NCI-H226 (cell line): Measurements from ENCODE around the gene ASB14.

ENCODE experiments used
- DNase-seq: peaks from one replicate; pipeline ENCODE4 v3.0.0-alpha.2; 2015

The ASB14 gene

GRCh38 chr3:57257678-57258077 lies 34.8 kb downstream of the ASB14 start:
- DNase-seq, result no peak

- no peak for DNase-seq
These were observed 35.6 kb downstream of the ASB14 start for GRCh38 chr3:57256844-57257243.

DNA sequence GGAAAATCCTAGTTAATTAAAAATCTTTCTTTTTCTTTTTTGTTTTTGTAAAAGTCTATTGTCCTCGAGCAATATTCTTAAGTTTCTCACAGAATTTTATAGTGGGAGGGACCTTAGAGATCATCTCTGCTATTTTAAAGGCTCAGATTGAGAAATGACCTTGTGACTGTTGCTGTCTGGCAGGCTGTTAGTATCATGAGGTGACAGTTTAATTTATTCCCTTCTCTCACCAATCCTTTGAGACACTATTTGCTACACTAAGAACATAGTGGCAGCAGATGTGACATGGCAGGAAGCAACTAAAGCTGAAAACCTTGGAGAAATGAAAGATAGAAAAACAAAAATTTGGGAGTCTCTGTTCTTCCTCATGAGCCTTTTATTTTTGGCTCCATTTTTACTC lies 40.1 kb downstream of the ASB14 start:
- DNase-seq, result no peak

DNA sequence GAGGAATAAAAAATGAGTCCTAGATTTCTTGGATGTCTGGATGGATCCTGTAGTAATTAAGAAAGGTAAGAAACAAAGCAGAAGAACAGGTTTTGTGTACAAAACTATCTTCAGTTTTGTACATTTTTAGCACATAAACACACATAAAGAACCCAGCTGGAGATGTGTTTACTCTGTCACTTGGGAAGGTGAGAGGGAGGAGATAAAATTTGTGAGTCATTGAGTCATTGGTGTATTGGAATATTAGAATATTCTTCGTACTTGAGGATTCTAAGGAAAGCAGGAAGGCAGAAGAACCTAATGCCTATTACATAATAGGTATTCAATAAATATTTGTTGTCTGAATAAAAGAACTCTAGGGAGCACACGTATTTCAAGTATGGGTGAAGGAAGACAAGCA lies 47.5 kb downstream of the ASB14 start:
- no peak for DNase-seq

- DNase-seq, result no peak
These were observed 57.6 kb downstream of the ASB14 start for GRCh38 chr3:57234613-57235575.

- DNase-seq, result no peak
These were observed 58.7 kb downstream of the ASB14 start for GRCh38 chr3:57233799-57234198.

- no peak for DNase-seq
These were observed 62.5 kb downstream of the ASB14 start for GRCh38 chr3:57230006-57230405.

DNA sequence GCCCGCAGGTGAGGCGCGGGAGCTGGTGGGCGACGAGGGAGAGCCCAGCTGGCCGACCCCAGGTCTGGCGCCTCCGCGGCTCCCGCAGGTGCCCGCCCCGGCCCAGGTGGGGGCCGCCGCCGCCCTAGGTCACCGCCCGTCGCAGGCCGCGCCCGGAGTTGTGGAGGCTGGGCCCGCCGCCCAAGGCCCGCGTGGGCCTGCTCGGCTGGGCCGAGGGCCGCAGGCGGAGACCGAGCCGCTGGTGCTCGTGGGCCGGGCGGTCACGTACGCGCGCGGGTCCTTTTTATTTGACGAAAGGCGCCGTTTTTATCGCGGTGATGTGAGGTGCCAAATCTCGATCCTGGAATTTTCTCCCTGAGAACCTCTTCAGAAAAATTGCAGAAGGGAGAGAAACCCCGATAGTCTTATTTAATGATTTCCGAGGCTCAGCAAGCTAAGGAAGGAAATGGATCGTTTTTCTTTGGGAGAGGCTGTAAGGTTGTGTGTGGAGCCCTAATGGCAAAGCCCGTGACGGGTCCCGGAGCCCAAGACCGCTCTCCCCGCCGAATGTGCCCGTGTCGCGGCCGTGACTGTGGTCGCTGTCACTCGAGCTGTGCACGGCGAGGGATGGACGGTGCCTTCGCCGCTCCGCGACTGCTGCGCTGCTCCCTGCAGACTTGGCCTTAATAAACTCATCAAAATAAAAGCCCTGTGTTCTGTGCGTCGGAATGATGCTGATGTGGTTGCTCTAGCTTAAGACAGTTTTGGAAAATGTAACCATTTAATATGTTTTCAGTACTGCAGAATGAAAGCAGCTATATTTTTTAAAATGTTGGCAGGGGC lies 64.3 kb downstream of the ASB14 start:
- no peak for DNase-seq

DNA sequence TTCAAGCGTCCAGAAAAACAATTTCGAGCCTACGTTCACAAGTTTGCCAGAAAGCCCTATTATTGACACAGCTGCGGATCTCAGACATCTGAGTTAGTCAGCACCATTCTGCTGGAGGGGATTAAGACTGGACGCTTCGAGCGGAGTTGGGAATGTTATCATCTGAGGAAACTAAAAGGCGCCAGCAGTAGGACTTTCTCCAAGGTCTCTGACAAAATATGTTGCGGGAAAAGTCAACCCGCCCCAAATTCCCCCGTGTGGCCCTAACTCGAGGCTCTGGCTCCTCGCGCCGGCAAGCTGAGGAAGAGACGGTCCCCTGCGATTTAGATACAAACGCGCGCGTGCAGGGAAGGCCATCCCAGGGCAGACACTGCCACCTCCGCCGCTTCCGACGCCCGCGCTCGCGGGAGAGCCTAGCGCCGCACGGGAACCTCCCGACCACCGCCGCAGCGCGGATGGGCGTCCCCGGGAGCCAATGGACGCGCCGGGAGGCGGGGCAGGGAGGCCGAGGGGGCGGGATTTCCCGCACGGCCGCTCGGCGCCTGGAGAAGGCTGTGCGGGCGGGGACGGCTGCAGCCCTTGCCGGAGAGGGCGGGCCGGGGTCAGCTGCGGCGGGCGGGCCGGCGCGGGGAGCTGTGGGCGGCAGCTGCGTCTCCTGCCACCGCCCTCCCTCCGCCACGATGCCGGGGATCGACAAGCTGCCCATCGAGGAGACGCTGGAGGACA lies 65.1 kb downstream of the ASB14 start, which contains the start of gene APPL1:
APPL1 (plus strand) TSS at position 526 of the 726 bp plus-strand sequence; CDS start at position 681, 155 bp downstream.
- DNase-seq, result peak; percentile 85

DNA sequence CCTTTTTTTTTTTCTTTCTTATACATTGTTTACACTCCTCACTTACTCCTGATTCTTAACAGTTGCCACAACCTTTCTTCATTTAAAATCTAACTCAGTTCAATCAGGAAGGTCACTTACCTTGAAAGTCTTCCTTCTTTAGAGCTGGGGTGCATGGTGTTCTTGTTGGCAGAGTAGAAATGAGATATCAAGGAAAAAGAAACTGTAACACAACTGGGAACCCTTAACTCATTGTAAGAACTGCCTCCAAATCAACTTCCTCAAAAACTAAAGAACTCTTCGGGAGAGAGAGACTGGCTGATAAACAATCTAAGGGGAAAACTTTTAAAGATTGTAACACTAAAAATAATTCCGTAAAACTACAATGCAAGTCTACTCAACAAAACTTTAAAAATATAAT lies 66.3 kb downstream of the ASB14 start:
- no peak for DNase-seq

DNA sequence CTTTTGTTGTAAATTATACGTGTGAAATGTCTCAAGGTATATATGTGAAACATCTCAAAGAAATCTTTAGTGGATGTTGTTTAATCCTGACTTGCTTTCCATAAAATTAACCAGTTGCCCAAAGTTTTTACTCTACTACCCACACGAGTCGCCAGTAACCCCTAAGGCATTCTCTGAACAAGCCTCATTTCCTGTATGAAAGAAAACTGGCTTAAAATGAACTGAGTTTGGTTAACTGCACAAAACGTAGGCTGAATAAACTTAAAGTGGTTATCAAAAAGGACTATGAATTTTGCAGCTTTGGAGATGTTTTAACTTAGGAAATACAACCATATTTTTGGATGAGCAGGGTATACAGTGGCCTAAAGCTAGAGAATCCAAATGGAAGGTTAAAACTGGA lies 67.6 kb downstream of the ASB14 start:
- no peak for DNase-seq

DNA sequence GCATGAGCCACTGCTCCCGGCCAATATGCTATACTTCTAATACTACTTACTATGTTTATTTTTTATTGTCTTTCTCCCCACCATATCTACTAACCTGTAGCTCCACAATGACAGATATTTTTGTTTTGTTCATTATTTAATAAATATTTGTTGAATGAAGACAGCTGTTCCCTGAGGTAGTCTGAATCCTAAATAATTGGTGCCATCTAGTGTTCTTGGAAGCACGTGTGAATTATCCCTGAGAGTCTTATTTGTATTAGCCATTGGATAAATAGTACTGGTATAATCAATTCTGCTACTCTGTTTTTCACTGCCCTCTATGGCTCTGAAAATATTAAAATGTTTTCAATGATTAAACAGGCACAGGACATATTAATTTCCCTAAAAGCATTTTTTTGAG lies 70.6 kb downstream of the ASB14 start:
- DNase-seq, result no peak
